Loucy (cell line): Measurements from ENCODE around the gene RUSC2.

Experiments used
- H2AFZ ChIP-seq: fragments of 200-600 bp; sonication (generic); 2 replicates; pipeline ENCODE4 v1.6.0; 2016; ENCODE audit warnings: antibody characterized with exemption, mild to moderate bottlenecking, low read length, moderate library complexity
- H3F3A ChIP-seq: fragments of 200-600 bp; 2 replicates; pipeline ENCODE4 v1.6.0; 2016; ENCODE audit warnings: antibody characterized with exemption, low read depth, mild to moderate bottlenecking
- H3K27me3 ChIP-seq: fragments of 200-600 bp; sonication (generic); 2 replicates; pipeline ENCODE4 v1.6.1; 2014; ENCODE audit warnings: low read length, mild to moderate bottlenecking; ENCODE audit not compliant: insufficient read depth, poor library complexity, severe bottlenecking
- H3K36me3 ChIP-seq: fragments of 200-600 bp; sonication (generic); 2 replicates; pipeline ENCODE4 v1.6.1; 2016; ENCODE audit warnings: low read length; ENCODE audit not compliant: insufficient read depth
- H3K4me1 ChIP-seq: fragments of 200-600 bp; sonication (generic); 2 replicates; pipeline ENCODE4 v1.5.1; 2014; ENCODE audit warnings: low read length, mild to moderate bottlenecking; ENCODE audit not compliant: insufficient read depth, poor library complexity, severe bottlenecking
- H3K4me2 ChIP-seq: fragments of 200-600 bp; sonication (generic); 2 replicates; pipeline ENCODE4 v1.6.0; 2014; ENCODE audit warnings: antibody characterized with exemption, low read length, low read depth, mild to moderate bottlenecking; ENCODE audit not compliant: poor library complexity, severe bottlenecking
- H3K4me3 ChIP-seq: fragments of 200-600 bp; sonication (generic); 2 replicates; pipeline ENCODE4 v1.5.1; 2014; ENCODE audit warnings: low read length, mild to moderate bottlenecking, mixed read lengths; ENCODE audit not compliant: poor library complexity, severe bottlenecking
- H3K79me2 ChIP-seq: fragments of 200-600 bp; sonication (generic); 2 replicates; pipeline ENCODE4 v1.6.1; 2014; ENCODE audit warnings: low read length; ENCODE audit not compliant: insufficient read depth
- H3K9ac ChIP-seq: fragments of 200-600 bp; sonication (generic); 2 replicates; pipeline ENCODE4 v1.6.0; 2014; ENCODE audit warnings: mild to moderate bottlenecking, low read depth, low read length, moderate library complexity; ENCODE audit not compliant: poor library complexity, severe bottlenecking
- H3K9me2 ChIP-seq: fragments of 200-600 bp; sonication (generic); replicated peaks from 2 replicates; pipeline ENCODE4 v1.6.1; 2016; ENCODE audit warnings: low read depth, low read length, mixed read lengths
- H3K9me3 ChIP-seq: fragments of 200-600 bp; sonication (generic); 2 replicates; pipeline ENCODE4 v1.6.1; 2014; ENCODE audit warnings: mild to moderate bottlenecking, antibody characterized with exemption, low read length, low read depth; ENCODE audit not compliant: insufficient read depth
- H4K20me1 ChIP-seq: fragments of 200-600 bp; sonication (generic); 2 replicates; pipeline ENCODE4 v1.6.0; 2014; ENCODE audit warnings: antibody characterized with exemption, low read length, mild to moderate bottlenecking; ENCODE audit not compliant: insufficient read depth, poor library complexity, severe bottlenecking
- CTCF ChIP-seq: fragments of 200-600 bp; sonication (generic); conservative IDR thresholded peaks from 2 replicates; pipeline ENCODE4 v1.5.1; 2014; ENCODE audit warnings: mild to moderate bottlenecking, antibody characterized with exemption, low read length
- EZH2phosphoT487 ChIP-seq: fragments of 200-600 bp; IDR thresholded peaks from 2 replicates; pipeline ENCODE4 v1.6.1; 2018; ENCODE audit warnings: antibody characterized with exemption, mild to moderate bottlenecking, moderate library complexity, borderline replicate concordance

Gene RUSC2

GRCh38 chr9:35517552-35518224 is 27.8 kb downstream of the RUSC2 start:
- TF ChIP-seq EZH2phosphoT487 (no peak), CTCF (no peak)
- no peaks in the 10 kb centered on the region for H3K9me2 ChIP-seq
- H3F3A ChIP-seq, result no peaks in the 10 kb centered on the region
- no peak overlapping the region for H2AFZ ChIP-seq
- no peak overlapping the region for H3K4me2 ChIP-seq
- H3K36me3 ChIP-seq, result no peaks in the 10 kb centered on the region
- H3K4me1 ChIP-seq, result no peaks in the 10 kb centered on the region
- H3K27me3 ChIP-seq, result no peaks in the 10 kb centered on the region
- no peaks in the 10 kb centered on the region for H4K20me1 ChIP-seq
- H3K9me3 ChIP-seq, result no peaks in the 10 kb centered on the region
- no peak overlapping the region for H3K9ac ChIP-seq
- H3K4me3 ChIP-seq, result no peak overlapping the region
- H3K79me2 ChIP-seq, result no peaks in the 10 kb centered on the region

DNA sequence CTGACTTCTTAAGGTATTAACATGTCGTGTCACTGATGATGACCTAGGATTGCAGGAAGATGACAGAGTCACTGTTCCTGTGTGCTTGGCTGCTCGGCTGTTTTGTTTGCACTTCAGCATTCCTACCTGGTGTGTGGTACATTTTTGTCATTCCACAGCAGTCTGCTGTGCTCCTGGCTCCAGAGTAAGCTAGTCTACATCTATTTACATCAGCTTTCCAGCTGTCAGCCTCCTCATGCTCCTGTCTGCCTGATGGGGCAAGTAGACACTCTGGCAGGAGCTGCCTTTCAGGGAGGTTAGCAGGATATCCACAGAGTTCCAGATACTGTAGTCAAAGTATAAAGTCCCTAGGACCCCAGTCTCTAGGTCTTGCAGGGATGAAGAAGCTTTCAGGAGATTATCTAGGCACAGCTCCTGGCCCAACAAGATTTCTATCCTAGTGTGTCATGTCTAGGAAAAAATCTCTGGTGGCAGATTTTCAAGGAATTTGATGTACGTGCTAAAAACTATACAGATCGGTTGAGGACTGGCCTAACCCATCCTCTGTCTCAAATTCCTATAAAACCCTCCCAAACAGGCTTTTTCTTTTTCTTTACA is 28.4 kb downstream of the RUSC2 start:
- no peaks in the 10 kb centered on the region for H3F3A ChIP-seq
- no peaks in the 10 kb centered on the region for H3K4me1 ChIP-seq

DNA sequence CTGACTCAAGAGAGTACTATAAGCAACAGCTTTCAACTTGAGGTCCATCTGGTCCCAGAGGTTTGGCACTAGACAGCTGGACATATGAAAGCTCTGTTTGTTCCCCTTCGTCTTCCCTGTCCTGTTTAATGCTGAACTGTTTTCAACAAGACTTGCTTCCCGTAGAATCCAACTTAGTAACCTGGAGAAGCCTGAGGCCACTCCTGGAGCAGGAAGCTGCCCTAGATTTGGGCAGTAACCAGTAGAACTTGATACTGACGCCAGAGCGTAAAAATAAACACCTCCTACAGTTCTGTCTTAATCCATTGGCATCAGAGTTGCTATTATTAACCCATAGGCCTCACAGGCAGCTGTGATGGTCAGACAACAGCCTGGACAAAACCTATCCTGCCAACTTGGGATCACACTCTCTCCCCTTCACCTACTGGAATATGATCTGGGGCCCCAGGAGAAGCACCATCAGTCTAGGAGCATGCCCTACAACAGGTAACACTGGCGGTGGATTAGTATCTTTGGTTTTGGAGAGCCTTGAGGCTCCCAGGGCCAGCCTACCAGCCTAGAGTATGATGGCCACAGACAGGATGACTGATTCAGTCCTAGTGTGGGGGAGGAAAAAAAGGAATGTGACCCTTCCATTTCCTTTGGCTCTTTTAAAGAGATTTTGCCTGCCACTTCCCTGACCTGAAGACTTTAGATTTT is 29.2 kb downstream of the RUSC2 start:
- no peaks in the 10 kb centered on the region for H3K9me3 ChIP-seq
- TF ChIP-seq CTCF (no peak), EZH2phosphoT487 (no peak)
- H3K4me2 ChIP-seq, result no peak overlapping the region
- no peaks in the 10 kb centered on the region for H3K4me1 ChIP-seq
- H3K9me2 ChIP-seq, result no peaks in the 10 kb centered on the region
- no peak overlapping the region for H2AFZ ChIP-seq
- no peaks in the 10 kb centered on the region for H3K27me3 ChIP-seq
- H3K4me3 ChIP-seq, result no peak overlapping the region
- H3F3A ChIP-seq, result no peaks in the 10 kb centered on the region
- H3K36me3 ChIP-seq, result no peaks in the 10 kb centered on the region
- H4K20me1 ChIP-seq, result no peaks in the 10 kb centered on the region
- no peaks in the 10 kb centered on the region for H3K79me2 ChIP-seq
- H3K9ac ChIP-seq, result no peak overlapping the region

More for the DNA sequence above, 28.4 kb downstream of the RUSC2 start:
- no peaks in the 10 kb centered on the region for H3K9me3 ChIP-seq
- H2AFZ ChIP-seq, result no peak overlapping the region
- no peaks in the 10 kb centered on the region for H3K27me3 ChIP-seq
- no peak for TF ChIP-seq CTCF
- TF ChIP-seq EZH2phosphoT487, result no peak
- no peaks in the 10 kb centered on the region for H4K20me1 ChIP-seq
- no peaks in the 10 kb centered on the region for H3K9me2 ChIP-seq
- no peak overlapping the region for H3K4me2 ChIP-seq
- no peaks in the 10 kb centered on the region for H3K79me2 ChIP-seq
- H3K9ac ChIP-seq, result no peak overlapping the region
- no peaks in the 10 kb centered on the region for H3K36me3 ChIP-seq
- no peak overlapping the region for H3K4me3 ChIP-seq
